GM21529 (cell line): Measurements from ENCODE around the gene SMIM10L1.

ENCODE experiments used
- ATAC-seq: cut with Tn5 transposase; IDR thresholded peaks from one replicate; pipeline ENCODE4 v1.9.1; 2021; ENCODE audit not compliant: unreplicated experiment

SMIM10L1 gene

GRCh38 chr12:11183011-11183410 lies 12.0 kb downstream of the SMIM10L1 start:
- no peak for ATAC-seq

GRCh38 chr12:11186837-11187236 lies 15.8 kb downstream of the SMIM10L1 start, which contains the start of gene TAS2R42:
Gene TAS2R42 (minus strand): TSS chr12:11186937. CDS start chr12:11186937, 0 bp downstream.
- ATAC-seq, result no peak

GRCh38 chr12:11202811-11203210 lies 31.8 kb downstream of the SMIM10L1 start:
- no peak for ATAC-seq

- no peak for ATAC-seq
These were observed 33.2 kb downstream of the SMIM10L1 start for GRCh38 chr12:11204173-11204572.

- ATAC-seq, result no peak
These were observed 38.1 kb downstream of the SMIM10L1 start for GRCh38 chr12:11209113-11209512.
